GM12801 (cell line): ENCODE results near the gene MB21D2.

Experiments used
- TF ChIP-seq, protein P1 (sequence below): IDR thresholded peaks from one replicate; pipeline ENCODE4 v1.5.1; 2011; ENCODE audit warnings: control low read depth; ENCODE audit not compliant: insufficient read length; ENCODE audit errors: extremely low read depth

The MB21D2 gene

DNA sequence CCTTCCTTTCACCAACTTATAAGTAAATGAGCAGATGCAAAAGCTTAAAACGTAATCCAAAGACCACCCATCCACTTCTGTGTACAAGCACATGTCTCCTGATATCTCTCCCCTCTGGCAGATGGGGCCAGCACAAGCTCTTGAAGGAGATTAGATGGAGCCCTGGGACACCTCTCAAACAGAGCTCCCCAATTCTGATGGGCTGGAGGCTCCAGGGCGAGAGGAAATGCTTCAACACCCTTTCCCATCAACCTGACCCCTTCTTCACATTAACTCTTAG lies 73.2 kb downstream of the MB21D2 start:
- TF ChIP-seq, protein P1, sequence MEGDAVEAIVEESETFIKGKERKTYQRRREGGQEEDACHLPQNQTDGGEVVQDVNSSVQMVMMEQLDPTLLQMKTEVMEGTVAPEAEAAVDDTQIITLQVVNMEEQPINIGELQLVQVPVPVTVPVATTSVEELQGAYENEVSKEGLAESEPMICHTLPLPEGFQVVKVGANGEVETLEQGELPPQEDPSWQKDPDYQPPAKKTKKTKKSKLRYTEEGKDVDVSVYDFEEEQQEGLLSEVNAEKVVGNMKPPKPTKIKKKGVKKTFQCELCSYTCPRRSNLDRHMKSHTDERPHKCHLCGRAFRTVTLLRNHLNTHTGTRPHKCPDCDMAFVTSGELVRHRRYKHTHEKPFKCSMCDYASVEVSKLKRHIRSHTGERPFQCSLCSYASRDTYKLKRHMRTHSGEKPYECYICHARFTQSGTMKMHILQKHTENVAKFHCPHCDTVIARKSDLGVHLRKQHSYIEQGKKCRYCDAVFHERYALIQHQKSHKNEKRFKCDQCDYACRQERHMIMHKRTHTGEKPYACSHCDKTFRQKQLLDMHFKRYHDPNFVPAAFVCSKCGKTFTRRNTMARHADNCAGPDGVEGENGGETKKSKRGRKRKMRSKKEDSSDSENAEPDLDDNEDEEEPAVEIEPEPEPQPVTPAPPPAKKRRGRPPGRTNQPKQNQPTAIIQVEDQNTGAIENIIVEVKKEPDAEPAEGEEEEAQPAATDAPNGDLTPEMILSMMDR: no peak

DNA sequence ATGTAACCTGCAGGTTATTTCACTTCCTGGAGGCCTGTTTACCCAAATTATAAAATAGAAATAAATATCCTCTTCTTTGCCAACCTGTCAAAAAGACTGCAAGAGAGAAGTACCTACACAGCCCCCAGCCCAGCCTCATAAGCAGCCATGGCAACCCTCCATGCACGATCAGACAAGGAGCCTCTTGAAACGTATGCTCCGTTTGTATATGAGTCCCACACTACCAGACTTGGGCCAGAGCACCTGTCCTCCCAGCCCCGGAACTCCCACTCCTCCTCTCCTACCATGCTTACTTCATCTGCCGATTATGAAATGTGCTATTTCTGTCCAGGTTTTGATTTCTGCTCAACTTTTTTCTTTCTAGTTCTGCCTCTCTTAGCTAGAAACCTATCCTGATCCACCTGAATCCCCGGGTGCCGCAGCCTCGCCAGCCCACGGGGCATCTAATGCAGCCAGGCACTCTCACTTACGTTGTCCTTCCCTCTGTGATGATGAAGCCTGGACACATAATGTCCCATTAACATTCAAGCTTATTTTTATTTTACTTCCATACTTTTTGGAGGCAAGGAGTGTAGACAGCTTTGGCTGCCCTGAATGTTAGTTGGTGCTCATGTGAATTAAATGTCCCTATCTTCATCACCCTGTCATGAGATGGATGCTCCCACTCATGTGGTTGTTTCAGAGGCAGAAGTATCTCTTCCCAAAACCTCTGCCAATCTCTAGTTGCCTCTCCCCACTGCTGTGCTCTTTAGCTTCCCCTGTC lies 73.8 kb downstream of the MB21D2 start:
- TF ChIP-seq, protein P1: no peak

DNA sequence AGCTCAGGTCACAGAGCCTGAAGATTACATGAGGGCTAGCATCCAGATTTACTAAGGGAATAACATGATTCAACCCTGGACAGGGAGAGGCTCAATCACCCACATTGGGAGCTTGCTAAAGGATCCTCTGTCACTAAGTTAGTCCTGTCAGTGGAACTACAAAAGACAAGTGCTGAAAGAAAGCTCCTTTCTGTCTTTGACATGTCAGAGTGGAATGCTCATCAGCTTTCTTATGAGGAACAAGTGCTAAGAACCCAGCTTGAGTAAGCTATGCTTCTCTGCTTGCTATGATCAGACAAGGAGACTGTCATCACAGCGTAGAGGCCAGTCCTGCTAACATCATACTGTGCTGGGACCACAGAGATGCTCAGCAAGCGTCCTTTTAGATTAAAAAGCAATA lies 74.5 kb downstream of the MB21D2 start:
- TF ChIP-seq, protein P1: no peak

DNA sequence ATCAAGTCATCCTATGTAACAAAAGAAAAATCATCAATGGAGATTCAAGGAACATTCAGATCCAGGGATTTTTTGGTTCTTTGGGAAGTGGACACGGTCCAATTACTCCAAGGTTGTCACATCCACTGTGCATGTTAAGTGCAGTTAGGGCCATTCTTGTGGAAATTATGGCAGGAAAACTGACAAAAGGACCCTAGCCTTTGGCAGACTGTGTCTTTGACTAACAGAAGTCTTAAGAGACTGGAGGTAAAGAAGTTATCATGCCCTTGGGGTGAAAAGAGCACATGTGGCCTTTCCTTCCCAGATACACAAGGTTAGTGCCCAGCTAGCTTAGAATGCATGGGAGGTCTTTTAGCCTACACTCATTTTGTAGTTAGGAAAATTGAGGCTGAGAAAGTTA lies 74.9 kb downstream of the MB21D2 start:
- TF ChIP-seq, protein P1: no peak

DNA sequence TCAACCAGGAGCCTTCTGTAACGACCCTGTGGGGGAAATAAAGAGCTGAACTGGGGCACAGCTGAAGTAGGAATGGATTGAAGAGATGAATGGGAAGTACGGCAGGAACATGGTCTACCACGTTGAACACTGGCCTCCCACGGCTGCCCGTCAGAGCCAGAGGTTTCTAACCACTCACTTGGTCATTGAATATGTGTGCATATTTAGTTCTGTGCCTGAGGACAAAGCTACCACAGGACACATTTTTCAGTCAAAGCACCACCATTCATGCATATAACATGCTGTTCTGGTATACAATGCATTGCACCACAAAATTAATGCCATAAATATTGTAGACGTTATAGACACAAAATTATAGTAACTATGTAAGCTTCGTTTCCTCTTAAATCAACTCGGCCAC lies 75.5 kb downstream of the MB21D2 start:
- TF ChIP-seq, protein P1: no peak

DNA sequence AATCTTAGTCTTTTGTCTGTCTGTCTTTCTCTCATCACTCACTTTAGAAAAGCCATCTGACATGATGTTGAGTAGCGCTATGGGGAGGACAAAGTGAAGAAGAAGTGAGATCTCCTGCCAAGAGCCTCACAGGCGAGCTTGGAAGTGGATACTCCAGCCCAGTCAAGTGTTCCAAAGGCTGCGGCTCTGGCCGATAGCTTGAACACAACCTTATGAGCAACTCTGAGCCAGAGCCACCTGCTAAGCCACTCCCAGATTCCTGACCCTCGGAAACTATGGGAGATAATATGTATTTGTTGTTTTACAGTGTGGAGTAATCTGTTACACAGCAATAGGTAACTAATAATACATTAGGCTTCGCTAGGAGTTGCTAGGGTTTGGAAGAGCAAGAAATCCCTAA lies 76.2 kb downstream of the MB21D2 start:
- TF ChIP-seq, protein P1: no peak

DNA sequence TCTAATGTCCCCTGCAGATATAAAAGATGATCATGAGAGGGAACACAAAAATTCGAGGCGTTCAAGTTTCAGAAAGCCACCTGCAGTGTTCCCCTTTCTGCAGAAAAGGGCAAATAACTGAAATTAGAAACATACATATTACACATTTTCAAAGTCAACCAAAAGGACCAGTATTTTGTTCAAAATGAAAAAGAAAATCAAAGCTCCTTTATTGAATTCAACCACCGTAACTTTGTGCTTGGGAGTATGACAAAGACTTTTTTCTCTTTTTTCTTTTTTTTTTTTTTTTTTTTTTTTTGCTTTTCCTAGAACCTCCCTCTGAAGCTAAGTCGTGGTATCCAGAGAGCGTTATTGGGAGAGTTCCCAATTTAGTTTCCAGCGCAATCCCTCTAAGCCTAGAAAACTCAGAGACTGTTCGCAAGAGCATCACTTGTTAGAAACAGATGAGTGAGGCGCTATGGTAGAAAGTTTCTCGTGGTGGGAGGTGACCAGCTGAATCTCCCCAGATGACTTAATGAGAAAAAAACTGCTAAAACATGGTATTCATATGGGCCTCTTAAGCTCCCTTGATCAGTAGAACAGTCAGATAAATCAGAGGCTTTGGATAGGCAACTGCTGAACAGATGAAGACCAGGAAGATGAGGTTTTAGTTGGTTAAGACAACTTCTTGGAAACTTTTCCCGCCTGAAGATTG lies 77.4 kb downstream of the MB21D2 start:
- TF ChIP-seq, protein P1: no peak
